ENCODE measurements around the gene DONSON.

Gene DONSON

GRCh38 chr21:33561373-33561772, 27.1 kb downstream of the DONSON start:
- no peak for DNase-seq

GRCh38 chr21:33560965-33561364, 27.5 kb downstream of the DONSON start:
- DNase-seq, result no peak

GRCh38 chr21:33559813-33560212, 28.7 kb downstream of the DONSON start:
- no peak for DNase-seq

GRCh38 chr21:33558777-33559421, 29.6 kb downstream of the DONSON start:
- no peak for DNase-seq

GRCh38 chr21:33557447-33557846, 31.0 kb downstream of the DONSON start:
- no peak for DNase-seq

GRCh38 chr21:33554982-33555344, 33.5 kb downstream of the DONSON start:
- no peak for DNase-seq

GRCh38 chr21:33554236-33554981, 34.1 kb downstream of the DONSON start:
- DNase-seq, result no peak

- no peak for DNase-seq
Measured at GRCh38 chr21:33552999-33553598, 35.4 kb downstream of the DONSON start.

GRCh38 chr21:33552093-33552998, 36.1 kb downstream of the DONSON start:
- no peak for DNase-seq

- no peak for DNase-seq
Measured at GRCh38 chr21:33551664-33552063, 36.8 kb downstream of the DONSON start.

- DNase-seq, result no peak
Measured at GRCh38 chr21:33550772-33551660, 37.5 kb downstream of the DONSON start.

- DNase-seq, result no peak
Measured at GRCh38 chr21:33549848-33550771, 38.4 kb downstream of the DONSON start.

GRCh38 chr21:33546086-33546485, 42.4 kb downstream of the DONSON start:
- DNase-seq, result peak; percentile 30 to 50

- DNase-seq, result no peak
Measured at GRCh38 chr21:33544451-33545195, 43.9 kb downstream of the DONSON start.

GRCh38 chr21:33543505-33544129, 44.9 kb downstream of the DONSON start:
- DNase-seq, result peak; percentile 72 to 77

- DNase-seq, result peak; percentile 99
Measured at GRCh38 chr21:33542640-33543504, 45.6 kb downstream of the DONSON start, which contains the start of gene SON. Gene SON (plus strand): TSS chr21:33543038. CDS start chr21:33543093, 55 bp downstream.

- peak; percentile 77 to 85 for DNase-seq
Measured at GRCh38 chr21:33541756-33542639, 46.5 kb downstream of the DONSON start, which contains the start of gene GART. Gene GART (minus strand): TSS chr21:33542117. CDS start chr21:33539315, 2,802 bp downstream.
